NCI-H2171 treated with DMSO at 0.1 percent for 48 hours (cell line): ENCODE data around the gene MRPL27.

ENCODE experiments used
- DNase-seq: peaks from one replicate; lab custom pipeline; 2025; lab: John Stamatoyannopoulos, UW

The MRPL27 gene

DNA sequence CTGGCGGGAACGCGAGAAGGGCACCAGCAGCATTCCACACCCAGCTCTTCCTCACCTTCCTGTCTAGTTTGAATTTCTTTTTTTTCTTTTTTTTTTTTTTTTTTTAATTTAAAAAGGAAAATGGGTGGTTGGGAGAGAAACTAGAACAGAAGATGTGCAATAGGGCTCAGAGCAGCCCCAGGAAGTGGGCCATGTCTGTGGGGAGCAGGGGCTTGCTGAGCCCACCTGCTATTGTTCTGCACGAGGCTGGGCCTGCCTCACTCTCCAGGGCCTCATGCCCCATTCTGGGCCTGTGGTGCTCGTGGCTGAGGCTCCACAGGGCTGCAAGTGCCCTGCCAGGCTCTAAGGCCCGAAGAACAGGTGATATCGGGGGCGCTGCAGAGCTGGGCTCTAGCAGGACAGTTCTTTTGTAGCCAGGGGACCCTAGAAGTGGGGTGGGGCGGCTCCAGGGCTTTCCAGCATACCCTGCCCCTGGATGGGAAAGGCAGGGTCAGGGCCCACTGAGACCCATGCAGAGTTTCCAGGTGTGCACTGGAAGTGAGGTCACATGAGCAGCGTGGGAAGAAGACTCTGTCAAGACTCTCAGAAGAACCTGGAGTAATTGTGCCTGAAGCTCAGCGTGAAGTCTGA, 12.4 kb downstream of the MRPL27 start:
- no peak for DNase-seq

DNA sequence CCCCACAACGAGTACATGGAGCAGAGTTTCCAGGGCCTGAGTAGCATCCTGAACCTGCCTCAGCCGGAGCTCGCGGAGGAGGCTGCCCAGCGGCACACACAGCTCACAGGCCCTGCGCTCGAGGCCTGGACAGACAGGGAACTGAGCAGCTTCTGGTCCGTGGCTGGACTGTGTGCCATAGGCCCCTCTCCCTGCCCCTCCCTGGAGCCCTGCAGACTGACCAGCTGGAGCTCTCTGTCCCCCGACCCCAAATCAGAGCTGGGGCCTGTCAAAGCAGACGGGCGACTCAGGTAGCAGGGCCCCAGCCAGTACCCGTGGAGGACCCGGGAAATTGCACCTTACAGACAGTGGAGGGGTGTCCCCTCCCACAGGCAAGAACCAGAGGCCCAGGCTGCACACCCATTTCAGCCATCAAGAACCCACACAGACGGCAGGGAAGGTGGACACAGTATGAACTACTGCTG, 13.0 kb downstream of the MRPL27 start:
- no peak for DNase-seq

DNA sequence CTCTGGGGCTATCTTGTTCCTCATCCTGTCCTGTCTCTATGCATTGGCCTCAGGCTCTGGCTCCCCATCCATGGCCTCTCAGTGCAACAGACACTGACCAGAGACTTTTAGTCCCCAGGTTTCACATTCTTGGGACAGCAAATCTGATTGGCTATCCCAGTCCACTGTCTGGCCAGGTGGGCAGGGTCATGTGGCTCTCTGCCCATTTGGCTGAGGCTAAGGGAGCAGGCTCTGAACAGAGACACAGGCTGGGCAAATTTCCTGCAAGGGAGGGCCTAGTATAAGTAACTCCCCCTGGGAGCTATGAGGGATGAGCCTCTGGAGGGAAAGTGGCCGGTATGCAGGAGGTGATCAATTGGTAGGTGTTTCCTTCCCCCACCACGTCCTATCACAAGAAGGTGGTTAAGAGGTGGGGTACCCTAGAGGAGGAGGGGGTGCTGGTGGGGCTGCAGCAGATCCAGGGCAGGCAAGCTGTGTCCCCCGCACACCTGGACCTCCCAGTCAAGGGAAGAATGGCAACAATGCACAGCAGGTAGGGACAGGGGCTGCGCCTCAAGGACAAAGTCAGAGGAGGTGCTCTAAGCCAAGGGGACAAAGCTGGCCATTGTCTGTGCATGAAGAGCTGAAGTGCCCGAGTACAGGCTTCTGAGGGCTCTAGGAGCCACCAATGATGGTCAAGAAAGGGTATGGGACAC, 13.8 kb downstream of the MRPL27 start:
- no peak for DNase-seq

DNA sequence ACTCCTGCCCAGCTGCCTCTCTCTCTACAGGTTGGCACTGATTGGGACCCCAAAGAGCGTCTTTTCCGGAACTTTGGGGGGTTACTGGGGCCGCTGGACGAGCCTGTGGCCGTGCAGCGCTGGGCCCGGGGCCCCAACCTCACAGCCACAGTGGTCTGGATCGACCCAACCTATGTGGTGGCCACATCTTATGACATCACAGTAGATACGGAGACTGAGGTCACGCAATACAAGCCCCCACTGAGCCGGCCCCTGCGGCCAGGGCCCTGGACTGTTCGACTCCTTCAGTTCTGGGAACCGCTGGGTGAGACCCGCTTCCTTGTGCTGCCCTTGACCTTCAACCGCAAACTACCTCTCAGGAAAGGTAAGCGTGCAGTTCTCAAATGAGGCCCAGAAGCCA, 14.8 kb downstream of the MRPL27 start:
- no peak for DNase-seq

DNA sequence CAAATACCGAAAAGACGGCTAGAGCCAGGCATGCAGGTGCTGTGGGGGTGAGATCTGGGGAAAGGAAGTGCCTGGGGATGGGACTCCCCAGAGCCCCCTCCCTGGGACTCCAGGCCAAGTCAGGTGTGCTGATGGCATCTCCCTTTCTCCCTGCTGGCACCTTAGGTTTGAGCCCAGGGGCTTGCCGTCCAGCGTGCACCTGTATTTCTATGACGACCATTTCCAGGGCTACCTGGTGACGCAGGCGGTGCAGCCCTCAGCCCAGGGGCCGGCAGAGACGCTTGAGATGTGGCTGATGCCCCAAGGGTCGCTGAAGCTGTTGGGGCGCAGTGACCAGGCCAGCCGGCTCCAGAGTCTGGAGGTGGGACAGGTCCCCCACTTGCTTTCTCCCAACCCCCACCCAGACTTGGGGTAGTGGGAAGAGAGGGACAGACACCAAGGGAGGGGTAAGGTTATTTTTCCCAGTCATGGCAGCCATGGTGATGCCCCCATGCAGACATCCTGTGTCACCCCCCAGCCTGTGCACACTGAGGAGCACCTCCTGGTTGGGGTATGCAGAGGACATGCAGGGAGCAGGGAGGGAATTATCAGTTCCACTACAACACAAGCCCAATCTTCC, 16.0 kb downstream of the MRPL27 start:
- DNase-seq = no peak

DNA sequence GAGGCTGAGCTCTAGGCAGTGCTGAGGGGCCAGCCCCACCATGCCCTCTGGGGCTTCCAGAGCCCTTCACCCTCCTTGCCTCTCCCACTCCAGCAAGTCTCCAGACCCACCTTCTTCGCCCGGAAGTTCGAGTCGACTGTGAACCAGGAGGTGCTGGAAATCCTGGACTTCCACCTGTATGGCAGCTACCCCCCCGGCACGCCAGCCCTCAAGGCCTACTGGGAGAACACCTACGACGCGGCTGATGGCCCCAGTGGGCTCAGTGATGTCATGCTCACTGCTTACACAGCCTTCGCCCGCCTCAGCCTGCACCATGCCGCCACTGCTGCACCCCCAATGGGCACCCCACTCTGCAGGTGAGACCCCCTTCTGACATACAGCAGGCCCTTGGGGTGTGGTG, 16.6 kb downstream of the MRPL27 start:
- DNase-seq = no peak

DNA sequence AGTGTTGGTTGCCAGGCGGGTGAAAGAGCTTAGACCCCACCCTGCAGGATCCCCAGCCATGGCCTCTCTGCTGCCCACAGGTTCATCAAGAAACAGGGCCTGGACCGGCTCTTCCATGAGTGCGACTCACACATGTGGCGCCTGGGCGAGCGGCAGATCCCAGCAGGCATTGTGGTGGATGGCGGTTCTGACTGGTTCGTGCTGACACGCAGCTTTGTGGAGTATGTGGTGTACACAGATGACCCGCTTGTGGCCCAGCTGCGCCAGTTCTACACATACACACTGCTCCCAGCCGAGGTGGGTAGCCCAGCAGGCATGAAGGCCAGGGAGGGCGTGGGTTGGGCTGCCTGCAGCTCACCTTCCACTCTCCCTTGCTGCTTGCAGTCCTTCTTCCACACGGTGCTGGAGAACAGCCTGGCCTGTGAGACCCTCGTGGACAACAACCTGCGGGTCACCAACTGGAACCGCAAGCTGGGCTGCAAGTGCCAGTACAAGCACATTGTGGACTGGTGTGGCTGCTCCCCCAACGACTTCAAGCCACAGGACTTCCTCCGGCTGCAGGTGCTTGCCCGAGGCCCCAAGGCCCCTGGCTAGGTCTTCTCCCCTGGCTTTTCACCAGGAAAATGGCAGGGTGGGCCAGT, 17.2 kb downstream of the MRPL27 start:
- DNase-seq = no peak

DNA sequence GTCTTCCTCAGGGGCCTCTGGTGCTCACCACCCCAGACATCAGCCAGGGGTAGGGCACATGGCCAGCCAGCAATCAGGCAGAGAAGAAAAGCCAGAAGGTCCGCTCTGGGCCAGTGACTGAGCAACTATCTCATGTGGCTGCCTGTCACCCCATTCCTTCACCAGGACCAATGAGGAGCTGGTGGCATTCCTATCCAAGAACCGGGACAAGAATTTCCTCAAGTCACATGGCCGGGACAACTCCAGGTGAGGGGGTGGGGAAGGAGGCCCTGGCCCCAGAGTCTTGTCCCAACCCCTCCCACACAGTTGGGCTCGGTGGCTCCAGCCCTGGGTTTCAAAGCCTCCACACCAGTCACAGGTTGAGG, 17.7 kb downstream of the MRPL27 start:
- DNase-seq = no peak

DNA sequence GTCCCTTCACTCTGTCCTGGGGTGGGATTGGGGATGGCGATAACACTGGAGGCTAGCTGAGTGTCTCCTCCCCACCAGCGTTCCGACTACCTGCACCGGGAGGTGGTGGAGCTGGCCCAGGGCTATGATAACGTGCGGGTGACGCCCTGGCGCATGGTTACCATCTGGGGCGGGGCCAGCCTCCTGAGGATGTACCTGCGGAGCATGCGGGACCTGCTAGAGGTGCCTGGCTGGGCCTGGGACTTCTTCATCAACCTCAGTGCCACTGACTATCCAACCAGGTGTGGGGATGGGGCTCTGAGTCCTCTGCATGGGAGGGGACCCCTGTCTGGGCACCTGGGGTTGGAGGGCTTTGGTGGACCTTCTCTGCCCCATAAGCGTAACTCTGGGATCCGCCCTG, 18.2 kb downstream of the MRPL27 start:
- DNase-seq = no peak

DNA sequence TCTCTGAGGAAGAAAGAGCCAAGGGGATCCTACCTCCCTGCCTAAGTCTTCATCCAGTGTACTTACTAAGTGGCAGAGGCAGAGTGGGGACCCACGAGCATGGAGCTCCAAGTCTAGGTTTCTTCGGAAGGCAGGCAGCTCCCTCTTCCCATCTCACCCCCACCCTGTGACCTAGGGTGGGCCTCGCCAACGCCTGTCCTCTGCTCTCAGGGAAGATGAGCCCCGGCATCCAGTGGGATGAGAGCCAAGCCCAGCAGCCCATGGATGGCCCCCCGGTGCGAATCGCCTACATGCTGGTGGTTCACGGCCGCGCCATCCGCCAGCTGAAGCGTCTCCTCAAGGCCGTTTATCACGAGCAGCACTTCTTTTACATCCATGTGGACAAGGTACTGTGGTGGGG, 18.8 kb downstream of the MRPL27 start:
- DNase-seq = no peak

DNA sequence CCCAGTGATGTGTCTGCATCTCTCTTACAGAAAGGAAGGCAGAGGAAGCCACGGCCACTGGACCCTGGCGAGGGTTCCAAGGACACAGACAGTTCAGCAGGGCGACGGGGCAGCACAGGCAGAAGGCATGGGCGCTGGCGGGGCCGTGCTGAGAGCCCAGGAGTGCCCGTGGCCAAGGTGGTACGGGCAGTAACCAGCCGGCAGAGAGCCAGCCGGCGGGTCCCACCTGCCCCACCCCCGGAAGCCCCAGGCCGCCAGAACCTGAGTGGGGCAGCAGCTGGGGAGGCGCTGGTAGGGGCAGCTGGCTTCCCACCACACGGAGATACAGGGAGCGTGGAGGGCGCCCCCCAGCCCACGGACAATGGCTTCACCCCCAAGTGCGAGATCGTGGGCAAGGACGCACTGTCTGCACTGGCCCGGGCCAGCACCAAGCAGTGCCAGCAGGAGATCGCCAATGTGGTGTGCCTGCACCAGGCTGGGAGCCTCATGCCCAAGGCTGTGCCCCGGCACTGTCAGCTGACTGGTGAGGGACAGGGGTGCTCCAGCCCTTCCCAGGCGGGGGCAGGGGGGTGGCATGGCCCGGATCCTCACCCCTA, 19.3 kb downstream of the MRPL27 start:
- DNase-seq = no peak

DNA sequence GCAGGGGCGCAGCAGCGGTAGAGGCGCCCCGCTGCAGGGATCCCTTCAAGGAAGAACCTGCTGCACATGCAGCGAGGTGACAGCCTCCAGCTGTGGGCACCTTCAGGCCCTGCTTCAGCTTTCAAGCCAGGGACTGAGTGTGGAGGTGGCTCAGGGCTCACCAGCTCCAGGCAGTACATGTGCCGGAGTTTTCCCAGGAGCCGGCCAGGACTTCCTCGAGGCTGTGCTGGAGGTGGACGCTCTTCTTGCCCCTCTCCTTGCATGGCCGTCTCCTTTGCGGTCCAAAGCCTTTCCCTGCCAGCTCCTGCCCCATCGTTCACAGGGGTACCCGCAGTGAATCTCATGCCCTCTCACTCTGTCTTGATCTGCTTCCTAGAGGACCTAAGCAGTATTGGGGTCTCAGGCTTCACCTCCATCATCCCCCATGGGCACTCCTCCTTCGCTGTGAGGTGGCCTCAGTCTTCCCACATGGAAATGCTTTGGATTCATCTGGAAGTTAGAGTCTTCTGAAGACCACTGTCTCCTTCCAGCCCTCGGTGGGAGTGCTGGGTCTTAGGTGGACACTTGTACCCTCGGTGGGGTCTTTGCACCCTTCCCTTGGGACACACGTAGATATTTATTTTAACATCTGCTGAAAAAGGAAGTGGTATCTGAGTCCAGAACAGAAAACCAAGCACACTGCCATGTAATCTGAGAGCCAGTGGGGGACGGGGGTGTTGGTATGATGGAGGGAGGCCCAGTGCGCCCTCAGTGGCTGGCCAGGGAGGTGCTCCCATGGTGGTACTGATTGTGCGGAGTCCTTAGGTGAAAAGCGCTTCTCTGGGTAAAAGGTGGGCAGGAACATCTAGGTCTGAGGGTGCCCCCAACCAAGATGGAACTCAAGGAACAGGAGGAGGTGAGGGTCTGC, 20.0 kb downstream of the MRPL27 start:
- DNase-seq = no peak

DNA sequence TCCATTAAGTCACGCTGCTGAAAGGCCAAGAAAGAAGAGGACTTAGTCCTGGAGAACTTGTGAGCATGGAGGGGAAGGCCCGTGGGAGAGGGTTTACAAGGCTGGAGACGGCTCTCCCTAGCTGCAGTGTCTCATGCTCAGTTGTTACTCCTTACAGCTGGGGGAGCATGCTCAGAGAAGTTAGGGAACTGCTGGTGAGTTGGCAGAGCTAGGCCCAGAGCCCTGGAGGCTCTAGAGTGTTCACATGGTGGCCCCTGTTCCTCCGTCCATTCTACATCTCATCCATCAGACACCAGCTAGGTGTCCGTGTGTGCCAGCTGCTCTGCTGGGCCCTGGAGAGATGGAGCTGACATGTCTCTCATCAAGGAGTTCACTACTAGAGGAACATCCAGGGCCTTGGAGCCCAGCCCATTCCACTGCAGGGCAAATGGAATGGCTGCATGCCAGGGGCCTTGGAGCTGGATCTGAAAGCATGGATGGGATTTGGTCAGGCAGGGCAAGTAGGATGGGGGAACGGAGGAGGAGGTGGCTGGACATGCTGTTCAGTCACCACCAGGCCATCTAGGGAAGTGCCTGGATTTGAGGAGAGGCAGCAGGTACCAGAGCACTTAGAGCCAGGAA, 20.8 kb downstream of the MRPL27 start:
- no peak for DNase-seq

DNA sequence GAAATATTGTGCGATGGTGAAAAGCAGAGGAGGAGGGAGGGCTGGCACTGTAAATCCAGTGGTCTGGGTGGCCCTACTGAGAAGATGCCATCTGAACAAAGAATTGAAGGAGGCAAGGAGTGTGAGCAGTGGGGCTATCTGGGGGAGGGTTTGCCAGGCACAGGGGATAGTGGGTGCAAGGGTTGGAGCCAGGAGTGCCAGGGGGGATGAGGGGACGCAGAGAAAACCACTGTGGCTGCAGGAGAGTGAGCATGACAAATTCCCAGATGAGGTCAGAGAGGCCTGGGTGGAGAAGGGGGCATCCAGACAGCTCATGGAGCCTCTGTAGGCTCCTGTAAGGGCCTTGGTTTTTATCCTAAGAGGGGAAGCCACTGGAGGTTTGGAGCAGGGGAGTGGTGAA, 22.3 kb downstream of the MRPL27 start:
- DNase-seq = no peak

DNA sequence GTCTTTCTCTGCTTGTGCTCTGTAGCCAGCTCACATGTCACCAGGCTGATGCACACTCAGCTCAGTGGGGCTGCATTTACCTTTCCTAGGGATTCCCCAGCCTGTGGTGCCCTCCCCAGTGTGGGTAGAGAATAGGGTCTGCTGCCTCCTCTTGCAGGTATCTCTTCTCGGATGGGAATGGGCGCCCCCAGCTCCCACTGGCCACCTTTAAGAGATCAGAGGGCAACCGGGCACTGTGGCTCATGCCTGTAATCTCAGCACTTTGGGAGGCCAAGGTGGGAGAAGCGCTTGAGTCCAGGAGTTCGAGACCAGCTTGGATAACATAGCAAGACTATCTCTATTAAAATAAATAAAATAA, 23.8 kb downstream of the MRPL27 start:
- no peak for DNase-seq

DNA sequence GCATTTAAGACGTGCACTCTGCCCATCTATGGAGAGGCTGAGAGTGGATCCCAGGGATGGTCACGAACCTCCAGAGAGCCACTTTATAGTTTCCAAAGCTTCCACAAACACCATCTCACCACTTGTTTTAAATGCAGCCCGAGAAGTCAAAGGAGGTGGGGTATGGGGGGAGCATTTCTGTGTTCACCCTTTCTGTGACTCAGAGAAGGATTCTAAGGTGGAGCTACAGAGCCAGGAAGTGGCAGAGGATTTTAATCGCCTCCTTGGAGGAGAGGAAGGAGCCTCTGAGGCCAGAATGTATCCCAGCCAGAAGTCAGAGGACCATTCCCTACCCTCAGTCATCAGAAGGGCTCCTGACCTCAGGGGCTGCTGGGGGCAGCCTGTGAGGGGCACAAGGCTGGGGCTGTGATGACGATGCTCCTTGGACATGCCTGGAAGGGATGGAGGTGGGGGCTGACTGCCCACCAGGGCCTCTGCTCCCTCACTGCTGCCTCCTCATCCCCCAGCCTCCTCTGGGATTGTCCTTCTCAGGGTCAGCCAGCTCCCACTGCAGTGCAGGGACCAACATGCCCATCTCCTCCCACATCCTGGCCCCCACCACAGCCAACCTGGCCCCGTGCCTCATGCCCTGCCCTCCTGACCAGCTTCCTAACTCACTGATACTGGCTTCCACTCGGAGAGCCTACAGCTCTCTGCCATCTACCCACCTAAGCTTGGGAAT, 24.3 kb downstream of the MRPL27 start:
- DNase-seq = no peak

DNA sequence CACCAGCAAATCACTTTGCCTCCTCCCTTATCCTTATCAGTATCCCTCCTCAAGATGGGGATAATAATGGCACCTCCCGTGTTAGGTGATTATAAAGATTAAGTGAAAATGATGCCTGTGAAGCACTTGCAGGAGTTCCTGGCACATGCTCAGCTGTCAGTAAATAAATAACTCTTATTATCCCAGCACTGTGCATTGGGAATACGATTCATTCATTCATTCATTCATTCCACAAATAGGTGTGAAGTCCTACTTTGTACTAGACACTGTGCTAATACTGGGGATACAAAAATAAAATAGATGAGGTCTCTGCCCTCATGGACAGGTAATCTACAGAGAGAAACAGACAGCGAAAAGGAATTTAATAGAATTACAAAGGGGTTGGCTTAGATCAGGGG, 25.1 kb downstream of the MRPL27 start:
- DNase-seq = no peak

DNA sequence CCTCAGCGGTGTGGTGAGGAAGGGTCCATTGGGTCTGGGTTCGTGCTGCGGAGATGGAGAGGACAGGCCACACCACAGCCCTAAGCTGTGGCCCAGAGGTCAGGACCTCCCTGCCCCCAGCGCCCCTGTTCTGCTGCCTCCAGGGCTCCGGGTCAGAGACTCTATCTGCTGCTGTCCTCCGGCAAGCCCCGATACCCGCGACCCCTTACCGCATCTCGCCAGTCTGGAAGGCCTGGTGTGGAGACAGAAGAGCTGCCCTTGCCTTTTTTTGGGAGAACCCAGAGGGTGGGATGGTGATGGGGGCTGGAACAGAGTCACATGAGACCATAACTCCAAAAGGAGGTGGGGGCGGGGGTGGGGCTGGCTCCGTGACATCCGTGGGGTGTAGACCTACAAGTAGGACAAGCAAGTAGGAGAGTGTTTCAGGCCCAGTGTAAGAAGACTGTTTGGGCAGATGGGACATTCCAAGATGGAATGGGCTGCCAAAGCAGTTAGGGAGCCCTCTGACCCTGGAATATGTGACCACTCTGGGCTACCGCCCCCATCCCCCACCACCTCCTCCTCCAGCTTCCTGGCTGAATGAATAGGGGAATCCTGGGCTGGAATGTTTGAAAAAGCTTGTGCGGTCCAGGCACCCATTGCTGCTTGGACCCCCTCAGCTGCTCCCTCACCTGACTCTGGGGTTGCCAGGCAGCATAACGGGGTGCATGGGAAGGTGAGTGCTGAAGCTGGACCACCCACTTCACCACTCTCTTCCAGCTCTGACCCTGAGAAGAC, 25.7 kb downstream of the MRPL27 start:
- no peak for DNase-seq

DNA sequence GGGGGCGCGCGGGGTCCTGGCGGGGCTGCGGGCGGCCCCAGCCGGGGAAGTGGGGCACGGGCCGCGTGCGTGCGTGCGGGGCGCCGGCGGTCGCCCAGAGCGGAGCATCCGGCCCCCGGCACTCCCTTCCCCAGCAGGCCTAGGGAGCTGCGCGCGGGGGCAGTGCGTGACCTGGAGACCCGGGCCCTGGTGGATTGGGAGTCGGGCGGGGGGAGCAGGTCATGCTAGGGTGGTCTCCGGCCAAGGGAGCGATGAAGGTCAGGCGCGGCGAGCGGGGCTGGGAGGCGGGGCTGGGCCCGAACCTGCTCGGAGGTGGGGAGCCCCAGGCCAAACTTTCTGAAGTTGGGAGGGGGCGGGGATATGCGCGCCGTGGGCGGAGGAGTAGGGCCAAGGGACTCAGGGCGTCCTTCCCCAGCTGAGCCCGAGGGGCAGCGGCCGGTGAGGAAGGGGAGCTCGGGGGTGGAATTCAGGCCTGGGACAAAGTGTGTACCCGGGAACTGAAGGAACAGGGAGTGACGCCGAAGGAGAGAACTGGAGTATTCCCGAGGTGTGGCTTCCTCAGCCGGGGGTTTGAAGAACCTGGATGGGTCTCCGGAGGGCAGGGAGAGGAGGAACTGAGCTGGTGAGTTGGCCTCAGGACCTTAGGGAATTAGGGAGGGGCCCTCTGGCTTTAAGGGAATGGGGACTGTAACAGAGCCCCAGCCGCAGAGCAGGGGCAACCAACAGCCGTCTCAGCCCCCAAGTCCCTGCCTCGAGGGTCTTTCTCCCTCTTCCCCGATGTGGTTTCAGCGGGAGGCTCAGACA, 26.5 kb downstream of the MRPL27 start:
- DNase-seq = no peak
